ENCODE results near the gene ERAP2.

The ERAP2 gene

GRCh38 chr5:96863114-96863513 lies 13.2 kb upstream of the ERAP2 start:
- TF ChIP-seq CTCF (IDR thresholded peaks at IDR 0.05; ENCODE audit: low read depth, low read length), result no peak
- H3K4me3 ChIP-seq (ENCODE audit: low read depth, low read length), result no peak overlapping the region

GRCh38 chr5:96863949-96864584 lies 12.2 kb upstream of the ERAP2 start:
- H3K4me3 ChIP-seq (ENCODE audit: low read depth, low read length), result no peak overlapping the region
- TF ChIP-seq CTCF (IDR thresholded peaks at IDR 0.05; ENCODE audit: low read depth, low read length), result no peak

- TF ChIP-seq CTCF (IDR thresholded peaks at IDR 0.05; ENCODE audit: low read depth, low read length), result no peak
Measured at GRCh38 chr5:96864922-96865530, 11.3 kb upstream of the ERAP2 start.

GRCh38 chr5:96868603-96869371 lies 7.5 kb upstream of the ERAP2 start:
- peak; percentile 95 for TF ChIP-seq CTCF (IDR thresholded peaks at IDR 0.05; ENCODE audit: low read depth, low read length)
- H3K4me3 ChIP-seq (ENCODE audit: low read depth, low read length), result no peak overlapping the region

More at GRCh38 chr5:96864922-96865530, 11.3 kb upstream of the ERAP2 start:
- no peak overlapping the region for H3K4me3 ChIP-seq (ENCODE audit: low read depth, low read length)

GRCh38 chr5:96869372-96869641 lies 7.0 kb upstream of the ERAP2 start:
- H3K4me3 ChIP-seq (ENCODE audit: low read depth, low read length), result no peak overlapping the region
- no peak for TF ChIP-seq CTCF (IDR thresholded peaks at IDR 0.05; ENCODE audit: low read depth, low read length)

- no peak for TF ChIP-seq CTCF (IDR thresholded peaks at IDR 0.05; ENCODE audit: low read depth, low read length)
- no peak overlapping the region for H3K4me3 ChIP-seq (ENCODE audit: low read depth, low read length)
Measured at GRCh38 chr5:96870094-96871026, 5.9 kb upstream of the ERAP2 start.

Measured in WI38 (cell line).